ENCODE results near the gene LRFN4.

The LRFN4 gene

DNA sequence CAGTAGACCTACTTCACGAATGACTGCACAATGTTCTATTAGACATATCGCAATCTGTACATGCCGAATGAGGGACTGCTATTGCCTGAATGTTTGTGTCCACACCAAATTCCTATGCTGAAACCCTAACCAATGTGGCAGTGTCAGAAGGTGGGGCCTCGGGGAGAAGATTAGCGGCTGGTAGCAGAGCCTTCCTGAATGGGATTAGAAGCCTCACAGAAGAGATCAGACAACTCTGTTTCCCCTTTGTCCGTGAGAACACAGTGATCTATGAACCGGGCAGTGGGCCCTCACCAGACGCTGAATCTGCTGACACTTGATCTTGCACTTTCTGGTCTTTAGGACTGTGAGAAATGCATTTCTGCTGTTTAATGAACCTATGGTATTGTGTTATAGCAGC lies 33.1 kb downstream of the LRFN4 start:
- DNase-seq (ENCODE audit: low read depth, low spot score) = no peak

- DNase-seq (ENCODE audit: low read depth, low spot score) = no peak
These were observed 35.2 kb downstream of the LRFN4 start for GRCh38 chr11:66891851-66892660.

- DNase-seq (ENCODE audit: low read depth, low spot score) = no peak
These were observed 36.0 kb downstream of the LRFN4 start for GRCh38 chr11:66892911-66893310.

DNA sequence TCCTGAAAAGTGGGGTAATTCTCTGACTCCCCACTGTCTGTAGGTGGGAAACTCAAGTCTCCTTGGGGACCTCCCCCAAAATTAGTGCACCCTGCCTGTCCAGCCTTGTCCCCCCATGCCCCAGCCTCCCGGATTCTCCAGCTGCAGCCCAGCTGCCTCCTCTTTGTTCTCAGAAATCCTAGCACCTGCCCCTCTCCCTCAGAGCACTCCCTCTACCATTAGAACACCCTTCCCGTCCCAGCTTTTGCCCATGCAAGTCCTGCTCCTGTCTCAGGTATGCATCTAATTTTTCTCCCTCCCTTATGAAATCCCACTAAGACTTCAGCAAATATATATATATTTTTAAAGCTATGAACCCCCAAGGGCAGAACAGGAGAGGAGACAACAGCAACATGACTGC lies 37.3 kb downstream of the LRFN4 start:
- DNase-seq (ENCODE audit: low read depth, low spot score) = no peak

DNA sequence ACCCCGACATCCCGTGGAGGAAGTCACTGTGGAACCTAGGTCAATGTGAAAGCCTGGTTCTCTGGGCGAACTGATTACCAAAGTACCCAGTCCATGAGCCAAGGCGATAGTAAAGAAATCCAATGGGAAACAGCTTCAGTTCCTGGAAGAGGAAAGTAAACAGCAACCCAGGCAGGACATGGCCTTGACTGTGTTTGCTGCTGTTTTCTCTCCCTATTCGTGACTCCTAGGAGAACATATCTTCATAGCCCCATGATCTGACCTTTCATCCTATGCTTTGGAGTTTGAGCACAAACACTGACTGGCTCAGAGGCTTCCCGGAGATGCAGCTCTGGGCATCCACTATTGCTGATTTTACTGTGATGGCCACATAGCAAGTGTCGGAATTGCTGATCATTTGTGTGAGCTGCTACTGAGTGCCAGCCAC lies 45.1 kb downstream of the LRFN4 start:
- DNase-seq (ENCODE audit: low read depth, low spot score) = no peak

- no peak for DNase-seq (ENCODE audit: low read depth, low spot score)
These were observed 45.8 kb downstream of the LRFN4 start for GRCh38 chr11:66902486-66903177.

DNA sequence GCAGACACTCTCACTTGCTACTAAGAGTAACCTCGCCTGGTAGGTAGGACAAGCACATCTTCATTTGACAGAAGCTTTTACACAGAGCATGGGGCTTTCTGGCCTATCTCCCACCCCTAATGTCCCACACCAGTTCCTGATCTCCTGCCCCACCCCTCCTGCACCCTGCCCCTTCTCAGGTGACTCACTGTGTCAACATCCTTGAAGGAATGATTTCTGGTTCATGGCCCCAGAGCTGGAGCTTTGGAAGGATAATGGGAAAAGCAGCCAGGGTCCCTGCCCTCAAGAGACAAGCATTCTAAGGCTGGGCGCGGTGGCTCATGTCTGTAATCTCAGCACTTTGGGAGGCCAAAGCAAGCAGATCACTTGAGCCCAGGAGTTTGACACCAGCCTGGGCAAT lies 47.2 kb downstream of the LRFN4 start:
- DNase-seq (ENCODE audit: low read depth, low spot score) = no peak

- no peak for DNase-seq (ENCODE audit: low read depth, low spot score)
These were observed 47.7 kb downstream of the LRFN4 start for GRCh38 chr11:66904561-66904960.

DNA sequence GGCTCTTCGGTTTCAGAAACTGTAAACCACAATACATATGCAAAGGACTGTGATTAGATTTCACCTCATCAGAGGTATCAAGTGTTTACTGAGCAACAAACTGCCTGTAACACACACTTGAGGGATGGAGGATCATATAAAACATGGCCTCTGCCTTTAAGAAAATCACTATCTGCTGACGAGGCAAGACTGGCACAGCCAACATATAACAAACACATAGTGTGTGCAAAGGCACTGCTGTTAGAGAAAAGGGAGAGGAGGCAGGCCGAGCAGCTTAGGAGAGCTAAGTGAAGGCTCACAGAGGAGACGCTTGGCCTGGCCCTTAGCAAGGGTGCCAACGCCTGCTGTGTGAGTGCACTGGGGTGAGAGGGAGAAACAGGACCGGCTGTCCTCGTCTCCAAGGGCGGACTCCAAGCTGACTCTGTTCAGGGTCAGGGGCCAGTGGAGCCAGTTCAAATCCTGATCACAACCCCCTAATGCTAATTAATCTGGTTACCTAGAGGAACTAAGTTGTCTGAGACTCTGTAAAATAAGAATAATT lies 48.2 kb downstream of the LRFN4 start:
- DNase-seq (ENCODE audit: low read depth, low spot score) = no peak

- no peak for DNase-seq (ENCODE audit: low read depth, low spot score)
These were observed 48.8 kb downstream of the LRFN4 start for GRCh38 chr11:66905631-66906030.

GRCh38 chr11:66906061-66906733 lies 49.3 kb downstream of the LRFN4 start:
- DNase-seq (ENCODE audit: low read depth, low spot score) = no peak

DNA sequence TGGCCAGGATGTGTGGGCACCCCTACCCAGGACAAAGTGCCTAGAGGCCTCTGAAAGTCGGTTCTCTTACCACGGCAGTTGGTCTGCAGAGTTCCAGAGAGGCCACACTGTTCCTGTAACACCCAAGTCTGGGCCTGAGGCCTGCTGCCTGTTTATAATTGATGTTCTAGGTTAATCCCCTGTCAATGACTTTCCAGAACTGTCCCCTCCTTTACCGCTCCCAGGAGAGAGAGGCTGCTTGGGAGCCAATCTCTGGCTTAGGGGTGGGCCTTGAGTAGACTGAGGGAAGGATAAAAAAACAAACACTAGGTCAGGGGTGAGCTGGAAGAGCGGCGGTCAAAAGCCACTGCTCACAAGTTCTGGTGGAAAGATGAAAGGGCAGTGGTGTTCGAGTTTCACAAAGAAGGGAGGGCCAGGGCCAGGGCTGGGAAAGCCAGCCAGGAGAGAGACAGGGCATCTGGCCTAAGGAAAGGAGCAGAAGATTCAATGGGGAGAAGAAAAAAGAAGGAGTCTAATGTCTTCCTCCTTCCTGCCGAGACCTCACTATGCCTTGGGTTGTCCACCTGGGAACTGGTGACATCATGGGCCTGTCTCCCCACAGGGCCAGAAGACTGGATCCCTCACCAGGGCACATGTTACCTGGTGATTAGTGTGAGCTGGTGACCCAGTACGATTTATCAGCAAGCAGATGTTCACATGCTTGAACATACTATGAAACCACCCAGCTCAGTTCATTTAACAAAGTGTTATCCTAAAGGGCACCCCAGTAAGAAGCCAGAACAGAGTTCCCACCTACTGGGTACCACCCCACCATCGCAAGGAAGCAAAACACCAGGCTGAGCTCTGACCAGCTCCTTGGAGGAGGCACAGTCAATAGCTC lies 51.1 kb downstream of the LRFN4 start:
- no peak for DNase-seq (ENCODE audit: low read depth, low spot score)

- no peak for DNase-seq (ENCODE audit: low read depth, low spot score)
These were observed 52.3 kb downstream of the LRFN4 start for GRCh38 chr11:66909181-66909580.

DNA sequence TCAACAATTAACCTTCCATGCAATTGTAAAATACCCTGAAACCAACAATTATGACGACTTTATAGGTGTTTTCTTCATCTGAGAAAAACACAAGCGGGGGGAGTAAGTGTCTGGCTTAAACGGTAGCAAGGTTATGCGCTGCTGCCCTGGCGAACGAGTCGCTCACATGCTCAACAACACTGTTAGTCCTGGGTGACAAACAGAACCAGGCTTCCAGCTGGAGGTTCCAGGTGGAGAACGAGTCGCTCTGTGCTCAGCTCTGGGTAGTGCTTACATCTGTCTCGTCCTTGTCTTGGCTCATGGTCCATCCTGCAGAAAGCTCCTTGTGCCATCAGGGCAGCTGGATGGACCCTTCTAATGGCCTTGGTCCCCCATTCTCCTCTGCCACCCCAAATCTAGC lies 53.2 kb downstream of the LRFN4 start:
- no peak for DNase-seq (ENCODE audit: low read depth, low spot score)

All from activated naive CD8-positive, alpha-beta T cell treated with anti-CD3 and anti-CD28 coated beads, Interleukin-2, amount 50 U/mL, for 16 hours (primary cell).